Endothelial cell of umbilical vein (primary cell): ENCODE measurements around the gene ING1. TPM values are rescaled to one million over a fixed set of nuclear protein-coding genes. Genes with fewer than 3 reads are reported as not detected.
A peak's percentile ranks its signal among the peaks of the same experiment; 100 is the strongest.

Experiments
- BruUV-seq: library from RNA; stranded (reverse); fragments of 400-500 nt; replicated peaks from 2 replicates; lab custom pipeline; 2021; lab: Mats Ljungman, UMichigan
- CTCF ChIA-PET: fragments of 300-600, 350-600 bp; sonication (Branson Sonifier 250); formaldehyde crosslinking; loops from one replicate; lab custom pipeline; 2021; ENCODE audit warnings: antibody characterized with exemption, inconsistent platforms; lab: Charles Lee
- POLR2A ChIA-PET: fragments of 300-600, 350-600 bp; sonication (Branson Sonifier 250); formaldehyde crosslinking; loops from one replicate; lab custom pipeline; 2021; ENCODE audit warnings: antibody characterized with exemption, inconsistent platforms; lab: Charles Lee
- DNase-seq: peaks from one replicate; pipeline ENCODE4 v3.0.0-alpha.2; 2011; ENCODE audit warnings: low read depth, low spot score
- FAIRE-seq: peaks from 2 replicates; lab custom pipeline; 2011; peaks lifted over from hg19 to GRCh38; lab: Jason Lieb, UNC
- H2AFZ ChIP-seq: 2 replicates; pipeline ENCODE4 v1.6.0; 2012; ENCODE audit warnings: low read depth, low read length, control low read depth, inconsistent platforms
- H3K27ac ChIP-seq: 2 replicates; pipeline ENCODE4 v1.5.1; 2011; ENCODE audit warnings: low read depth, mild to moderate bottlenecking, control low read depth, low read length, moderate library complexity; ENCODE audit not compliant: insufficient read depth
- H3K27me3 ChIP-seq, 2 experiments: 2 replicates each; pipeline versions ENCODE4 v1.6.0 to v1.6.1; 2011; ENCODE audit warnings: low read length in 2 of 2, mixed read lengths in 1 of 2; ENCODE audit not compliant: control insufficient read depth in 2 of 2, insufficient read depth in 2 of 2
- H3K36me3 ChIP-seq, 2 experiments: 2 replicates in 1 of 2; 3 replicates in 1 of 2; pipeline ENCODE4 v1.5.1; 2011; ENCODE audit warnings: low read length in 2 of 2, mild to moderate bottlenecking in 1 of 2, moderate library complexity in 1 of 2; ENCODE audit not compliant: control insufficient read depth in 2 of 2, insufficient read depth in 2 of 2; ENCODE audit errors: extremely low read depth in 1 of 2
- H3K4me1 ChIP-seq: 3 replicates; pipeline ENCODE4 v1.5.1; 2011; ENCODE audit warnings: mild to moderate bottlenecking, low read length; ENCODE audit not compliant: control insufficient read depth, insufficient read depth; ENCODE audit errors: extremely low read depth
- H3K4me2 ChIP-seq: 2 replicates; pipeline ENCODE4 v1.6.1; 2011; ENCODE audit warnings: low read length, control low read depth, mixed read lengths; ENCODE audit not compliant: insufficient read depth
- H3K4me3 ChIP-seq, 3 experiments: fragments of 200-600 bp in 1 of 3; sonication (generic), shearing (Covaris generic) in 1 of 3; replicated peaks in 1 of 3; 2 replicates each; pipeline ENCODE4 v1.5.1; 2011 to 2016; ENCODE audit warnings: control low read depth in 3 of 3, low read length in 3 of 3, mild to moderate bottlenecking in 2 of 3, inconsistent platforms in 1 of 3, low read depth in 1 of 3, moderate library complexity in 1 of 3; ENCODE audit not compliant: insufficient read depth in 1 of 3
- H3K79me2 ChIP-seq: 2 replicates; pipeline ENCODE4 v1.6.0; 2012; ENCODE audit warnings: low read length, inconsistent platforms; ENCODE audit not compliant: control insufficient read depth, insufficient read depth
- H3K9ac ChIP-seq: replicated peaks from 2 replicates; pipeline ENCODE3; 2011; ENCODE audit warnings: low read length, control low read depth; ENCODE audit not compliant: insufficient read depth; ENCODE audit errors: extremely low read depth
- H3K9me1 ChIP-seq: replicated peaks from 3 replicates; pipeline ENCODE4 v1.6.0; 2011; ENCODE audit warnings: mild to moderate bottlenecking, low read length; ENCODE audit not compliant: control insufficient read depth, insufficient read depth; ENCODE audit errors: extremely low read depth
- H3K9me3 ChIP-seq: replicated peaks from 2 replicates; pipeline ENCODE4 v1.5.1; 2012; ENCODE audit warnings: low read length, inconsistent platforms; ENCODE audit not compliant: control insufficient read depth, insufficient read depth
- H4K20me1 ChIP-seq: replicated peaks from 2 replicates; pipeline ENCODE3; 2011; ENCODE audit warnings: mild to moderate bottlenecking, low read length; ENCODE audit not compliant: control insufficient read depth, insufficient read depth; ENCODE audit errors: extremely low read depth
- CTCF ChIP-seq, 2 donors: IDR thresholded peaks; 1 replicate in 1 of 2; 2 replicates in 1 of 2; pipeline ENCODE4 v1.5.1; 2011; ENCODE audit warnings: low read length in 2 of 2, mild to moderate bottlenecking in 2 of 2, moderate library complexity in 2 of 2, control low read depth in 1 of 2, inconsistent platforms in 1 of 2, low read depth in 1 of 2; ENCODE audit not compliant: insufficient read depth in 1 of 2; ENCODE audit errors: extremely low read depth in 1 of 2
- FOS ChIP-seq: IDR thresholded peaks from 2 replicates; pipeline ENCODE4 v1.6.1; 2011; ENCODE audit warnings: mild to moderate bottlenecking, low read length, moderate library complexity, borderline replicate concordance; ENCODE audit not compliant: insufficient read depth
- GATA2 ChIP-seq: IDR thresholded peaks from 2 replicates; pipeline ENCODE4 v1.7.0; 2011; ENCODE audit warnings: low read depth, mild to moderate bottlenecking, moderate library complexity, mixed read lengths, low read length; ENCODE audit not compliant: insufficient read length, insufficient read depth
- JUN ChIP-seq: IDR thresholded peaks from 2 replicates; pipeline ENCODE4 v1.6.1; 2011; ENCODE audit warnings: borderline replicate concordance, low read depth; ENCODE audit not compliant: insufficient read length, insufficient read depth
- MAX ChIP-seq: IDR thresholded peaks from 2 replicates; pipeline ENCODE4 v1.6.1; 2011; ENCODE audit not compliant: insufficient read depth, insufficient read length
- MYC ChIP-seq: IDR thresholded peaks from one replicate; pipeline ENCODE4 v1.6.1; 2011; ENCODE audit warnings: mild to moderate bottlenecking, low read depth, low read length
- POLR2AphosphoS5 ChIP-seq: IDR thresholded peaks from 2 replicates; pipeline ENCODE4 v1.6.1; 2012; ENCODE audit warnings: low read depth, mild to moderate bottlenecking, control low read depth, low read length, moderate library complexity; ENCODE audit not compliant: insufficient read depth
- dilution Hi-C: fragments of 300-500 bp; cut with MboI; formaldehyde crosslinking; loops from one replicate; pipeline ENCODE4 v1.15.0; 2019; ENCODE audit warnings: low sequenced_read_pairs; ENCODE audit not compliant: extremely low pct_ligation_motif_present
- intact Hi-C: fragments of 100-400 bp; cut with micrococcal nuclease; formaldehyde crosslinking; loops from one replicate; pipeline ENCODE4 v1.10.0; 2022
- polyA plus RNA-seq, 4 experiments: library from polyadenylated mRNA; depleted of rRNA in 3 of 4; stranded (reverse) in 3 of 4; unstranded in 1 of 4; fragments of >200 nt; gene quantifications; 2 replicates each; pipeline versions ENCODE4 v1.2.1 to v1.2.3, GENCODE V29; 2011 to 2012; ENCODE audit warnings: missing spikeins in 1 of 4
- total RNA-seq: library from RNA; stranded (reverse); gene quantifications from 2 replicates; pipeline ENCODE4 v1.2.3, GENCODE V29; 2021

ING1 gene
- total and polyA plus RNA-seq, 2 donors (not counting 3 experiments of a cell fraction or from before 2014, with no cell fraction given): 10.4 to 10.9 TPM

GRCh38 chr13:110758195-110758805 is 44.8 kb downstream of the ING1 start:
- peaks cover 0 to 2% of the 10 kb centered on the region in 2 experiments for H3K27me3 ChIP-seq
- H3K4me3 ChIP-seq: no peak overlapping the region
- H3K36me3 ChIP-seq: no peaks in the 10 kb centered on the region
- peak; percentile 26 for DNase-seq
- H3K9me1 ChIP-seq: no peaks in the 10 kb centered on the region
- no peak overlapping the region for H3K4me2 ChIP-seq
- CTCF ChIA-PET: interaction anchor here (1.4 kb wide), 1 partner anchor 113 kb away, joined by 3 read pairs; no protein-coding TSS in a partner anchor
- no peak overlapping the region for H3K27ac ChIP-seq
- no peak overlapping the region for H2AFZ ChIP-seq
- dilution Hi-C loops (no loop called here), intact Hi-C loops (no loop called here)
- no peaks in the 10 kb centered on the region for H3K9me3 ChIP-seq
- no TSS peak for BruUV-seq
- no peaks in the 10 kb centered on the region for H4K20me1 ChIP-seq
- POLR2A ChIA-PET: no interaction called here
- no peak overlapping the region for H3K9ac ChIP-seq
- FAIRE-seq: peak; percentile 31
- TF ChIP-seq GATA2 (no peak), CTCF (IDR thresholded peaks at IDR 0.05; ENCODE audit: extremely low read depth in 1 of 2, insufficient read depth in 1 of 2, low read depth in 1 of 2, low read length in 2 of 2) (no peak), POLR2AphosphoS5 (no peak), MYC (no peak), MAX (no peak), FOS (peak; percentile 49), JUN (no peak)
- H3K79me2 ChIP-seq: no peaks in the 10 kb centered on the region
- H3K4me1 ChIP-seq: peaks cover 3% of the 10 kb centered on the region
